A549 (cell line): ENCODE results near the gene RAPGEF5.

ENCODE experiments used
- BHLHE40 ChIP-seq: IDR thresholded peaks from 2 replicates; pipeline ENCODE4 v1.6.1; 2012; ENCODE audit warnings: low read depth, low read length, inconsistent platforms
- CHD2 ChIP-seq: fragments of 150-350 bp; IDR thresholded peaks from 2 replicates; pipeline ENCODE4 v1.6.1; 2014; ENCODE audit warnings: low read length; ENCODE audit not compliant: partially characterized antibody
- CHD4 ChIP-seq: fragments of 200-600 bp; sonication (generic); IDR thresholded peaks from 2 replicates; pipeline ENCODE4 v1.6.1; 2016; ENCODE audit warnings: antibody characterized with exemption, mild to moderate bottlenecking, borderline replicate concordance
- CTCF ChIP-seq: fragments of >200 bp; sonication (Bioruptor Twin); formaldehyde crosslinking; IDR thresholded peaks from 3 replicates; pipeline ENCODE4 v1.5.1; 2016
- EP300 ChIP-seq, 2 experiments: fragments of >200 bp; sonication (Bioruptor Twin); formaldehyde crosslinking; IDR thresholded peaks; 2 replicates in 1 of 2; 3 replicates in 1 of 2; pipeline ENCODE4 v1.6.1; 2016 to 2017
- FOSB ChIP-seq: fragments of 250-450 bp; sonication (Bioruptor Pico); IDR thresholded peaks from 2 replicates; pipeline ENCODE4 v1.5.0; 2020; ENCODE audit warnings: mild to moderate bottlenecking, moderate library complexity
- JUN ChIP-seq, 2 experiments: fragments of >200 bp; sonication (Bioruptor Twin); formaldehyde crosslinking; IDR thresholded peaks; 2 replicates in 1 of 2; 3 replicates in 1 of 2; pipeline ENCODE4 v1.6.1; 2016 to 2017
- POLR2A ChIP-seq: IDR thresholded peaks from 2 replicates; pipeline ENCODE4 v1.6.1; 2012; ENCODE audit warnings: mild to moderate bottlenecking, low read length
- USF2 ChIP-seq: fragments of 450-650 bp; IDR thresholded peaks from 2 replicates; pipeline ENCODE4 v1.6.1; 2014; ENCODE audit warnings: antibody characterized with exemption

- TF ChIP-seq USF2 (no peak), CHD4 (no peak), POLR2A (no peak), EP300 (IDR thresholded peaks at IDR 0.05) (no peak), CHD2 (no peak), JUN (IDR thresholded peaks at IDR 0.05) (no peak), BHLHE40 (no peak), FOSB (CRISPR knock-in tag) (no peak), CTCF (no peak)
Measured at GRCh38 chr7:22351329-22351692, 5.6 kb downstream of the RAPGEF5 start.
